ENCODE results near the gene NDUFS6.
"Not testable (repeated sequence)": the region's sequence is repeated elsewhere in the genome, so short reads cannot be mapped to it uniquely, and the experiment has no call there.

DNA sequence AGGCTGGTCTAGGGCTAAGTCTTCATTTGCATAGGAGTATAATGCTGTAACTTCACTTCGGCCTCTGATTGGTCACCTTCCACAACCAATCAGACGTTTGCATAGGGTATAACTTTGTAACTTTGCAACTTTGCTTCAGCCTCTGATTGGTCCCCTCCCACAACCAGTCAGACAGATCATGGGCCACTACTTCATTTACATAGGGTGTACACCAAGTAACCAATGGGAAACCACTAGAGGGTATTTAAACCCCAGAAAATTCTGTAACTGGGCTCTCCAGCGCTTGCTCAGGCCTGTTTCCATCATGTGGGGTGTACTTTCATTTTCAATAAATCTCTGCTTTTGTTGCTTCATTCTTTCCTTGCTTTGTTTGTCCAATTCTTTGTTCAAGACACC is 11.8 kb upstream of the NDUFS6 start:
- TF ChIP-seq, protein P1, sequence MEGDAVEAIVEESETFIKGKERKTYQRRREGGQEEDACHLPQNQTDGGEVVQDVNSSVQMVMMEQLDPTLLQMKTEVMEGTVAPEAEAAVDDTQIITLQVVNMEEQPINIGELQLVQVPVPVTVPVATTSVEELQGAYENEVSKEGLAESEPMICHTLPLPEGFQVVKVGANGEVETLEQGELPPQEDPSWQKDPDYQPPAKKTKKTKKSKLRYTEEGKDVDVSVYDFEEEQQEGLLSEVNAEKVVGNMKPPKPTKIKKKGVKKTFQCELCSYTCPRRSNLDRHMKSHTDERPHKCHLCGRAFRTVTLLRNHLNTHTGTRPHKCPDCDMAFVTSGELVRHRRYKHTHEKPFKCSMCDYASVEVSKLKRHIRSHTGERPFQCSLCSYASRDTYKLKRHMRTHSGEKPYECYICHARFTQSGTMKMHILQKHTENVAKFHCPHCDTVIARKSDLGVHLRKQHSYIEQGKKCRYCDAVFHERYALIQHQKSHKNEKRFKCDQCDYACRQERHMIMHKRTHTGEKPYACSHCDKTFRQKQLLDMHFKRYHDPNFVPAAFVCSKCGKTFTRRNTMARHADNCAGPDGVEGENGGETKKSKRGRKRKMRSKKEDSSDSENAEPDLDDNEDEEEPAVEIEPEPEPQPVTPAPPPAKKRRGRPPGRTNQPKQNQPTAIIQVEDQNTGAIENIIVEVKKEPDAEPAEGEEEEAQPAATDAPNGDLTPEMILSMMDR (conservative IDR thresholded peaks at IDR 0.05; ENCODE audit: low read depth, low read length): not testable (repeated sequence)
- peak; percentile 81 for TF ChIP-seq POLR2A (IDR thresholded peaks at IDR 0.05; ENCODE audit: low read depth, low read length)
- TF ChIP-seq, protein P2, sequence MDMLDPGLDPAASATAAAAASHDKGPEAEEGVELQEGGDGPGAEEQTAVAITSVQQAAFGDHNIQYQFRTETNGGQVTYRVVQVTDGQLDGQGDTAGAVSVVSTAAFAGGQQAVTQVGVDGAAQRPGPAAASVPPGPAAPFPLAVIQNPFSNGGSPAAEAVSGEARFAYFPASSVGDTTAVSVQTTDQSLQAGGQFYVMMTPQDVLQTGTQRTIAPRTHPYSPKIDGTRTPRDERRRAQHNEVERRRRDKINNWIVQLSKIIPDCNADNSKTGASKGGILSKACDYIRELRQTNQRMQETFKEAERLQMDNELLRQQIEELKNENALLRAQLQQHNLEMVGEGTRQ (IDR thresholded peaks at IDR 0.05; ENCODE audit: low read depth, low read length): not testable (repeated sequence)
- TF ChIP-seq BHLHE40 (IDR thresholded peaks at IDR 0.05; ENCODE audit: low read depth, low read length); RAD21 (IDR thresholded peaks at IDR 0.05; ENCODE audit: low read length); MAZ (IDR thresholded peaks at IDR 0.05; ENCODE audit: borderline replicate concordance, low read depth, low read length); MXI1 (IDR thresholded peaks at IDR 0.05; ENCODE audit: borderline replicate concordance, low read depth, low read length); CHD1 (IDR thresholded peaks at IDR 0.05; ENCODE audit: low read depth, low read length); RCOR1 (IDR thresholded peaks at IDR 0.05; ENCODE audit: insufficient replicate concordance, low read length); MAFK (IDR thresholded peaks at IDR 0.05; ENCODE audit: low read depth, low read length); CEBPB (IDR thresholded peaks at IDR 0.05; ENCODE audit: low read depth, low read length): not testable (repeated sequence)

Measured in IMR-90 (cell line).